DOHH2 (cell line): Measurements from ENCODE around the gene CLTCL1.

Experiments used
- CTCF ChIP-seq: fragments of 200-600 bp; sonication (generic); IDR thresholded peaks from one replicate; pipeline ENCODE4 v1.5.1; 2014; ENCODE audit warnings: antibody characterized with exemption, mild to moderate bottlenecking, low read depth, low read length; ENCODE audit not compliant: poor library complexity, severe bottlenecking
- EZH2phosphoT487 ChIP-seq: fragments of 200-600 bp; sonication (generic); IDR thresholded peaks from 2 replicates; pipeline ENCODE4 v1.6.1; 2017; ENCODE audit warnings: borderline replicate concordance, mild to moderate bottlenecking, antibody characterized with exemption, low read length, moderate library complexity, mixed read lengths

- TF ChIP-seq CTCF (no peak), EZH2phosphoT487 (no peak)
Measured at GRCh38 chr22:19231986-19232385, 59.5 kb downstream of the CLTCL1 start.
